Spleen (tissue), 7 donors: ENCODE data around the gene TMEM30B.

ENCODE experiments used
- CTCF ChIP-seq, 11 experiments: fragments of 200-600 bp in 7 of 11; fragments of 450-650 bp in 4 of 11; sonication (generic) in 4 of 11; IDR thresholded peaks in 8 of 11; conservative IDR thresholded peaks in 3 of 11; 1 replicate in 7 of 11; 2 replicates in 4 of 11; pipeline versions ENCODE4 v1.4.0 to v1.8.0; 2016 to 2021; ENCODE audit warnings: antibody characterized with exemption in 11 of 11, inconsistent platforms in 4 of 11, mild to moderate bottlenecking in 1 of 11
- POLR2A ChIP-seq, 3 donors: fragments of 450-650 bp; IDR thresholded peaks; one replicate each; pipeline ENCODE4 v1.5.1; 2017; ENCODE audit warnings: antibody characterized with exemption in 3 of 3, mild to moderate bottlenecking in 1 of 3
- POLR2AphosphoS5 ChIP-seq, 3 donors: sonication (generic); formaldehyde crosslinking; IDR thresholded peaks; one replicate each; pipeline ENCODE4 v1.5.1; 2017; ENCODE audit warnings: antibody characterized with exemption in 3 of 3
- donor health status: DM: no; HTN: no; CAD: no; lungs with moderate emphysema.
- donor health status: DM: no; HTN: no; CAD: no.
- donor health status: DM: no; HTN: no; CAD: no.

- no peak for TF ChIP-seq CTCF (IDR thresholded peaks at IDR 0.05 in 8 of 11, conservative IDR thresholded peaks at IDR 0.05 in 3 of 11)
- no peak for TF ChIP-seq POLR2A (IDR thresholded peaks at IDR 0.05)
- TF ChIP-seq POLR2AphosphoS5 (IDR thresholded peaks at IDR 0.05) = no peak
Observed at GRCh38 chr14:61255968-61256367, 25.2 kb downstream of the TMEM30B start.
